HG03439 (cell line): ENCODE results near the gene SLC29A4.

Source experiments
- ATAC-seq: cut with Tn5 transposase; IDR thresholded peaks from one replicate; pipeline ENCODE4 v1.9.1; 2021; ENCODE audit warnings: mild to moderate bottlenecking, moderate library complexity; ENCODE audit not compliant: unreplicated experiment

The SLC29A4 gene

GRCh38 chr7:5350600-5351385 is 68.0 kb downstream of the SLC29A4 start:
- no peak for ATAC-seq

- no peak for ATAC-seq
Measured at GRCh38 chr7:5351507-5352265, 68.9 kb downstream of the SLC29A4 start.

- ATAC-seq: no peak
Measured at GRCh38 chr7:5352440-5353010, 69.8 kb downstream of the SLC29A4 start.

GRCh38 chr7:5354460-5355232 is 71.9 kb downstream of the SLC29A4 start:
- no peak for ATAC-seq
